HL-60 (cell line): ENCODE data around the gene IP6K1.

ENCODE experiments used
- DNase-seq, 2 experiments: peaks; one replicate each; pipeline ENCODE4 v3.0.0-alpha.2; 2010 to 2020; ENCODE audit warnings: low read depth in 1 of 2, low spot score in 1 of 2
- H3K27ac ChIP-seq: fragments of 250-450 bp; sonication (Bioruptor Pico); replicated peaks from 2 replicates; pipeline ENCODE4 v1.5.1; 2020; ENCODE audit warnings: mild to moderate bottlenecking, moderate library complexity
- H3K27me3 ChIP-seq: fragments of 250-450 bp; sonication (Bioruptor Pico); 2 replicates; pipeline ENCODE4 v1.5.1; 2021; ENCODE audit warnings: mild to moderate bottlenecking, moderate library complexity; ENCODE audit not compliant: insufficient read depth, poor library complexity, severe bottlenecking
- H3K4me3 ChIP-seq: replicated peaks from 2 replicates; pipeline ENCODE4 v1.5.1; 2011; ENCODE audit warnings: mild to moderate bottlenecking, control low read depth, low read length; ENCODE audit not compliant: insufficient read depth
- CTCF ChIP-seq: IDR thresholded peaks from one replicate; pipeline ENCODE4 v1.5.1; 2011; ENCODE audit warnings: low read length, control low read depth, inconsistent platforms; ENCODE audit not compliant: insufficient read depth
- GABPA ChIP-seq: IDR thresholded peaks from 2 replicates; pipeline ENCODE4 v1.6.1; 2012; ENCODE audit warnings: low read depth
- POLR2AphosphoS5 ChIP-seq: IDR thresholded peaks from 2 replicates; pipeline ENCODE4 v1.6.1; 2012; ENCODE audit warnings: low read depth
- REST ChIP-seq: IDR thresholded peaks from 2 replicates; pipeline ENCODE4 v1.6.1; 2012; ENCODE audit warnings: low read depth; ENCODE audit not compliant: insufficient replicate concordance
- SPI1 ChIP-seq: IDR thresholded peaks from 2 replicates; pipeline ENCODE4 v1.6.1; 2012; ENCODE audit warnings: low read depth, mild to moderate bottlenecking, borderline replicate concordance

IP6K1 gene

GRCh38 chr3:49759226-49759625 lies 27.1 kb downstream of the IP6K1 start:
- TF ChIP-seq GABPA = no peak
- H3K27me3 ChIP-seq = no peaks in the 10 kb centered on the region
- no peak overlapping the region for H3K27ac ChIP-seq
- H3K4me3 ChIP-seq = no peak overlapping the region
- no peak for DNase-seq

DNA sequence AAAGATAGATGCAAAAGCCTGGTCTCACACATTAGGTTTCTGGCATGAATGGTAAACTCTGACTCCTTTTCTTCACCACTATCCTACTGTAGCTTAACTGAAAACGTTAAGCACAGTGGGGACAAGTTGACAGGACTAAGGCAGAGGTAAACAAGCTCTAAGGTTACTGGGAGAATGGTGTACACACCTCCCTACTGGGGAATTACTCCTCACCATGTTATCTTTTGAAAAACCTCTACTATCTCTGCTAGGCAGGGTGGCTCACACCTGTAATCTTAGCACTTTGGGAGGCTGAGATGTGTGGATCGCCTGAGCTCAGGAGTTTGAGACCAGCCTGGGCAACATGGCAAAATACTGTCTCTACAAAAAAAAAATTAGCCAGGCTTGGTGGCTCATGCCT lies 29.1 kb downstream of the IP6K1 start:
- no peak for DNase-seq
- TF ChIP-seq CTCF = no peak
- no peak for TF ChIP-seq GABPA
- no peak for TF ChIP-seq POLR2AphosphoS5
- no peak for TF ChIP-seq REST
- TF ChIP-seq SPI1 = no peak
- no peaks in the 10 kb centered on the region for H3K27me3 ChIP-seq
- no peak overlapping the region for H3K27ac ChIP-seq
- no peak overlapping the region for H3K4me3 ChIP-seq

GRCh38 chr3:49756036-49756435 lies 30.3 kb downstream of the IP6K1 start:
- DNase-seq = no peak
- no peak for TF ChIP-seq GABPA
- no peak for TF ChIP-seq SPI1
- no peak for TF ChIP-seq REST
- TF ChIP-seq CTCF = no peak
- no peak for TF ChIP-seq POLR2AphosphoS5
- Histone ChIP-seq H3K4me3 (no peak overlapping the region), H3K27ac (no peak overlapping the region), H3K27me3 (no peaks in the 10 kb centered on the region)

DNA sequence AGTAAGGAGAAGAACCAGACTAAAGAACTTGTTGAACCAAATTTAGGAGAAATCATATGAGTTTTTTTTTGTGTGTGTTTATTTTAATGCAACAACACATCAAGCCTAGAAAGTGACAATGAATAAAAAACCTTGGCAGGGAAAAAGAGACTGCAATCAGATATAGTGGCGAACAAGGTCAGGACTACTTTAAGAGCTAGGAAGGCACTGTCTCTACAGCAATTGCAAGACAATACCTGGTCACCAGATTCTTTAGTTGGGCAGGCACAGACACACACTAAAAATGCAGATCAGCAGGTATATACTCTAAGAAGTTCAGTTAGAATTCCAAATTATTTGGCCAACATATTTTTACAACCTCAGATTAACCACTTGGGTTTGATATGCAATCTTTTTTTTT lies 31.8 kb downstream of the IP6K1 start:
- no peak overlapping the region for H3K4me3 ChIP-seq
- DNase-seq = no peak
- no peak for TF ChIP-seq POLR2AphosphoS5
- no peak for TF ChIP-seq GABPA
- TF ChIP-seq REST = no peak
- no peak for TF ChIP-seq SPI1
- TF ChIP-seq CTCF = no peak
- no peaks in the 10 kb centered on the region for H3K27me3 ChIP-seq
- no peak overlapping the region for H3K27ac ChIP-seq
